Upper lobe of left lung (tissue), 4 donors: ENCODE results near the gene FARP1.

Experiments
- CTCF ChIP-seq, 6 experiments: fragments of 450-650 bp in 4 of 6; fragments of 200-600 bp in 2 of 6; sonication (generic) in 2 of 6; IDR thresholded peaks; one replicate each; pipeline ENCODE4 v1.5.1; 2016 to 2019; ENCODE audit warnings: antibody characterized with exemption in 6 of 6
- EP300 ChIP-seq, 4 donors: sonication (generic); formaldehyde crosslinking; IDR thresholded peaks; one replicate each; pipeline ENCODE4 v1.5.1; 2017; ENCODE audit warnings: antibody characterized with exemption in 4 of 4, control low read depth in 2 of 4
- POLR2A ChIP-seq, 4 donors: fragments of 450-650 bp; IDR thresholded peaks; one replicate each; pipeline ENCODE4 v1.5.1; 2016 to 2017; ENCODE audit warnings: antibody characterized with exemption in 4 of 4, mild to moderate bottlenecking in 2 of 4

- TF ChIP-seq CTCF (IDR thresholded peaks at IDR 0.05) (no peak), POLR2A (IDR thresholded peaks at IDR 0.05) (no peak), EP300 (IDR thresholded peaks at IDR 0.05) (no peak)
These were observed 79.9 kb downstream of the FARP1 start for GRCh38 chr13:98222816-98223215.
